Heart right ventricle (tissue), 16 donors: ENCODE results near the gene MPRIP. TPM values are rescaled to one million over a fixed set of nuclear protein-coding genes. Genes with fewer than 3 reads are reported as not detected.

Source experiments
- ATAC-seq, 8 donors: fragments of 200-7000 bp; cut with Tn5 transposase; one replicate each; pipeline ENCODE4 v1.9.1; 2020; ENCODE audit warnings: mild to moderate bottlenecking in 8 of 8, moderate library complexity in 8 of 8, moderate number of reproducible peaks in 1 of 8
- DNase-seq, 2 donors: peaks; one replicate each; pipeline ENCODE4 v3.0.0-alpha.2; 2020
- H3K27ac ChIP-seq, 10 donors: fragments of 200-600 bp; sonication (generic) in 2 of 10; one replicate each; pipeline versions ENCODE4 v1.5.0 to v1.8.0; 2020 to 2022; ENCODE audit warnings: mild to moderate bottlenecking in 3 of 10
- H3K27me3 ChIP-seq, 7 donors: fragments of 200-600 bp; one replicate each; pipeline ENCODE4 v1.8.0; 2021 to 2022; ENCODE audit warnings: mild to moderate bottlenecking in 2 of 7
- H3K36me3 ChIP-seq, 9 donors: fragments of 200-600 bp; sonication (generic) in 1 of 9; one replicate each; pipeline versions ENCODE4 v1.5.0 to v1.8.0; 2020 to 2022; ENCODE audit warnings: mild to moderate bottlenecking in 2 of 9
- H3K4me1 ChIP-seq, 9 donors: fragments of 200-600 bp; sonication (generic) in 1 of 9; one replicate each; pipeline versions ENCODE4 v1.5.0 to v1.8.0; 2020 to 2022; ENCODE audit warnings: mild to moderate bottlenecking in 4 of 9
- H3K4me3 ChIP-seq, 10 donors: fragments of 200-600 bp; sonication (generic) in 2 of 10; one replicate each; pipeline versions ENCODE4 v1.5.0 to v1.8.0; 2020 to 2022; ENCODE audit warnings: mild to moderate bottlenecking in 7 of 10, moderate library complexity in 2 of 10
- H3K9me3 ChIP-seq, 11 donors: fragments of 200-600 bp in 10 of 11; sonication (generic) in 2 of 11; one replicate each; pipeline versions ENCODE4 v1.5.0 to v1.8.0; 2013 to 2022; ENCODE audit warnings: mild to moderate bottlenecking in 2 of 11, control low read depth in 1 of 11, moderate library complexity in 1 of 11
- WGBS, 2 donors: extraction: QIAGEN DNeasy Blood & Tissue Kit; methylation state at CpG; one replicate each; pipeline ENCODE4 v1.1.7; 2013; ENCODE audit warnings: inconsistent platforms in 1 of 2; 5-methylcytosine and 5-hydroxymethylcytosine counted together
- intact Hi-C, 10 donors: fragments of 100-400 bp; cut with DNase I; formaldehyde crosslinking; loops; one replicate each; pipeline versions ENCODE4 v1.11.1 to v1.14.2; 2022
- polyA plus RNA-seq, 2 donors: library from polyadenylated mRNA; stranded (reverse); fragments of 200-250 nt; gene quantifications; one replicate each; pipeline ENCODE4 v1.2.3, GENCODE V29; 2013
- total RNA-seq, 10 donors: library from RNA; stranded (reverse); fragmentation: NEBNext Ultra II Directional in 3 of 10; extraction: Animal tissue kit (Norgen Biotek cat#: 25700) in 3 of 10; gene quantifications; one replicate each; pipeline versions ENCODE4 v1.2.1 to v1.2.4, GENCODE V29; 2021 to 2023
- TF ChIP-seq, protein P1 (sequence below), 9 donors: fragments of 200-600 bp; sonication (generic) in 2 of 9; IDR thresholded peaks; one replicate each; pipeline versions ENCODE4 v1.5.0 to v1.8.0; 2021 to 2022; ENCODE audit warnings: antibody characterized with exemption in 9 of 9, mild to moderate bottlenecking in 5 of 9, moderate library complexity in 1 of 9
- donor health status: Arrhythmogenic right ventricular cardiomyopathy.
- donor health status: ischemic (EF 13 %, LVEDD 7.1; RV severe dilation, severe dysfunction).
- donor health status: healthy with polysubstance abuse.
- donor health status: DM: no; HTN: yes; CAD: no.
- donor health status: DM: no; HTN: no; CAD: no.
- donor health status: ischemic (EF 25% LVEDD 6.9; RV normal size, moderate dysfunction).
- donor health status: ischemic (EF 25% LVEDD 5.7; RV mildly dilated, moderate dysfunction).
- donor health status: healthy.
- donor health status: DM: yes; HTN: yes; CAD: no.
- donor health status: Ischemic cardiomyopathy.
- donor health status: ischemic (EF 35%, LVEDD 5.7; RV mildly dilated, moderate dysfunction).
- donor health status: nonischemic (EF 11% LVEDD 7.7; RV severe dilation, severe dysfunction).
- donor health status: DM: yes; HTN: yes; CAD: no.
- donor health status: PGD.
- donor health status: ischemic (EF 29% LVEDD 5.4; RV normal size, mild dysfunction).
- donor health status: nonischemic (EF 23%, LVEDD 6.1; RV moderate dilation, normal function).

Gene MPRIP
- total and polyA plus RNA-seq, 12 donors = 225 to 409 (median 321) TPM

DNA sequence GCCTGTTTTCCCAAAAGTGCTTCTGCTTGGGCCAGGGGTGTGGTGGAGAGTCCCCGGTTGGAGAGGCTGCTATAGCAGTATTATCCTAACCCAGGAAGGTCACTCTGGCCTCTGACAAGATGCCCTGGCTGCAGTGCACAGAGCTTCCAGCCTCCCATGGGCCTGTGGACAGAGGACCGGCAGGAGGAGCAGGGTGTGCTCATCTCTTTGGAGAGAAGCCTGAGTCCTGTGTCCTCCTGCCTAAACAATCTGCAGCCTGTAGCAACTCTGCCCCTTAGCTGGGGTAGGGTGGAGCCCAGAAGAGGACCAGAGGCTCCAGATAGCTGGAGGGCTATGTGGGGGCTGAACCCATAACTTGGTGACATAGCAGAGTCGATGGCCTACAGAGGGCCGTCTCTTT, 78.0 kb downstream of the MPRIP start:
- H3K27ac ChIP-seq = peak overlapping the region; percentile 14 to 85 (median 72)
- H3K4me1 ChIP-seq = peaks cover 38 to 94% (median 76%) of the 10 kb centered on the region in 9 donors
- no peaks in the 10 kb centered on the region for H3K27me3 ChIP-seq
- WGBS, 2 donors = 28 to 48% methylated on average over 4 of the region's 4 CpGs
- intact Hi-C loops = loop anchor here in 1 of 10 donors (10.0 kb wide), 1 partner anchor 115 kb away; no protein-coding TSS in a partner anchor
- H3K9me3 ChIP-seq = no peaks in the 10 kb centered on the region
- H3K4me3 ChIP-seq = no peak overlapping the region
- H3K36me3 ChIP-seq = no peaks in the 10 kb centered on the region
- peak in 7 of 8 donors; percentile 17 to 50 (median 25) for ATAC-seq
- DNase-seq = no peak
- TF ChIP-seq, protein P1, sequence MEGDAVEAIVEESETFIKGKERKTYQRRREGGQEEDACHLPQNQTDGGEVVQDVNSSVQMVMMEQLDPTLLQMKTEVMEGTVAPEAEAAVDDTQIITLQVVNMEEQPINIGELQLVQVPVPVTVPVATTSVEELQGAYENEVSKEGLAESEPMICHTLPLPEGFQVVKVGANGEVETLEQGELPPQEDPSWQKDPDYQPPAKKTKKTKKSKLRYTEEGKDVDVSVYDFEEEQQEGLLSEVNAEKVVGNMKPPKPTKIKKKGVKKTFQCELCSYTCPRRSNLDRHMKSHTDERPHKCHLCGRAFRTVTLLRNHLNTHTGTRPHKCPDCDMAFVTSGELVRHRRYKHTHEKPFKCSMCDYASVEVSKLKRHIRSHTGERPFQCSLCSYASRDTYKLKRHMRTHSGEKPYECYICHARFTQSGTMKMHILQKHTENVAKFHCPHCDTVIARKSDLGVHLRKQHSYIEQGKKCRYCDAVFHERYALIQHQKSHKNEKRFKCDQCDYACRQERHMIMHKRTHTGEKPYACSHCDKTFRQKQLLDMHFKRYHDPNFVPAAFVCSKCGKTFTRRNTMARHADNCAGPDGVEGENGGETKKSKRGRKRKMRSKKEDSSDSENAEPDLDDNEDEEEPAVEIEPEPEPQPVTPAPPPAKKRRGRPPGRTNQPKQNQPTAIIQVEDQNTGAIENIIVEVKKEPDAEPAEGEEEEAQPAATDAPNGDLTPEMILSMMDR (IDR thresholded peaks at IDR 0.05) = peak in 1 of 9 donors; percentile 12

DNA sequence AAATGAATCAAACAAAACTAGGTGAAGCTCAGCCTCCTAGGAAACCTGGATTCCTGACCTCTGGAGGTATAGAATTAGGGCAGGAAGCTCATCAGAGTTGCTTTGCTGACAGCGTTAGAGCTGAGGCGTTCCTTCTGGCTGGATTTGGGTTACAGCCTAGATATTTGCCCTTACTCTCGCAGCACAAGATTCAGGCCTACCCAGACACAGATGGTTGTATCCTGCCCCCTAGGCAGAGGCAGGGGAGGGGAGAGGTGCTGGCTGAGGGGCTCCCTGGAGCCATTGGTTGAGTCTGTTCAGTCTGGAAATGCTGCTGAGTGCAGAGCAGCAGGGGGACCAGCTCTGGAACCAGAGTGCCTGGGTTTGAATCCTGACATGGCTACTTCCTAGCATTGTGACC, 78.4 kb downstream of the MPRIP start:
- WGBS, 2 donors = 7 to 15% methylated on average over 3 of the region's 3 CpGs
- no peaks in the 10 kb centered on the region for H3K9me3 ChIP-seq
- H3K4me1 ChIP-seq = peaks cover 34 to 94% (median 76%) of the 10 kb centered on the region in 9 donors
- H3K27ac ChIP-seq = peak overlapping the region; percentile 14 to 85 (median 72)
- no peaks in the 10 kb centered on the region for H3K27me3 ChIP-seq
- DNase-seq = no peak
- intact Hi-C loops = loop anchor here in 1 of 10 donors (10.0 kb wide), 1 partner anchor 116 kb away; no protein-coding TSS in a partner anchor
- ATAC-seq = peak in 6 of 8 donors; percentile 6 to 33 (median 22)
- no peak overlapping the region for H3K4me3 ChIP-seq
- TF ChIP-seq, protein P1 (IDR thresholded peaks at IDR 0.05) = no peak
- no peaks in the 10 kb centered on the region for H3K36me3 ChIP-seq

- TF ChIP-seq, protein P1 (IDR thresholded peaks at IDR 0.05) = no peak
- Histone ChIP-seq H3K4me3 (no peak overlapping the region), H3K27ac (peak overlapping the region in 7 of 10 donors; percentile 25 to 85 (median 80)), H3K27me3 (no peaks in the 10 kb centered on the region), H3K4me1 (peaks cover 35 to 94% (median 76%) of the 10 kb centered on the region in 9 donors), H3K36me3 (no peaks in the 10 kb centered on the region), H3K9me3 (no peaks in the 10 kb centered on the region)
- intact Hi-C loops = loop anchor here in 1 of 10 donors (10.0 kb wide), 1 partner anchor 116 kb away; no protein-coding TSS in a partner anchor
- DNase-seq (no peak), ATAC-seq (peak in 1 of 8 donors; percentile 26)
- 63 to 68% methylated on average over 8 of the region's 8 CpGs for WGBS, 2 donors
Measured at GRCh38 chr17:17121162-17121561, 78.9 kb downstream of the MPRIP start.

- no peak for DNase-seq
- intact Hi-C loops = loop anchor here in 1 of 10 donors (10.0 kb wide), 1 partner anchor 118 kb away; no protein-coding TSS in a partner anchor
- TF ChIP-seq, protein P1 (IDR thresholded peaks at IDR 0.05) = no peak
Measured at GRCh38 chr17:17122781-17123483, 80.7 kb downstream of the MPRIP start.

More at GRCh38 chr17:17122781-17123483, 80.7 kb downstream of the MPRIP start:
- Histone ChIP-seq H3K9me3 (no peaks in the 10 kb centered on the region), H3K4me1 (peaks cover 36 to 94% (median 76%) of the 10 kb centered on the region in 9 donors), H3K27me3 (no peaks in the 10 kb centered on the region), H3K27ac (peak overlapping the region in 2 of 10 donors; percentile 8 to 17), H3K4me3 (no peak overlapping the region), H3K36me3 (peaks cover 0 to 14% (median 12%) of the 10 kb centered on the region in 9 donors)
- no peak for ATAC-seq
- 85 to 86% methylated on average over 10 of the region's 10 CpGs for WGBS, 2 donors
